Cerebellar nuclear complex (tissue), 1 donor: ENCODE measurements around the gene NOTCH2.

Experiments used
- DNase-seq, 2 experiments: peaks; one replicate each; lab custom pipeline; 2025; lab: John Stamatoyannopoulos, UW

NOTCH2 gene

DNA sequence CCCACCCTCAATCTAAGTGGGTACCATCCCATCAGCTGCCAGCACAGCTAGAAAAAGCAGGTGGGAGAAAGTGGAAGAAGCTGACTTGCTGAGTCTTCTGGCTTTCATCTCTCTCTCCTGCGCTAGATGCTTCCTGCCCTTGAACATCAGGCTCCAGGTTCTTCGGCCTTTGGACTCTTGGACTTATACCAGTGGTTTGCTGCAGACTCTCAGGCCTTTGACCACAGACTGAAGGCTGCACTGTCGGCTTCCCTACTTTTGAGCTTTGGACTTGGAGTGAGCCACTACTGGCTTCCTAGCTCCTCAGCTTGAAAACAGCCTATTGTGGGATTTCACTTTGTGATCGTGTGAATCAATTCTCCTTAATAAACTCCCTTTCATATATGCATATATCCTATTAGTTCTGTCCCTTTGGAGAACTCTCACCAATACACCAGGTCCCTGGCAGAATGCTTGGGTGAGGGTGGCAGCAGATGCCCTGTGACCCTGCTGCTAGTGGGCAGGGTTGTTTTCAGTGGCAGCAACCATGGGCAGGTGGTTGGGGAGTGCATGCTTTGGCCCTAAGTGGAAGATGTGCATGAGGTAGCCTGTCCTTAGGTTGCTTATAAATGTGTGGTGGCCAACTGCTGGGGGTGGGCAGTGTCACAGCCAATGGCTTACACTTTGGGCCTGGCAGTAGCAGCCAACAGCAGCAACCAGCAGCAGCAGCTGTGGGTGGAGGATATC lies 162.4 kb downstream of the NOTCH2 start:
- DNase-seq = no peak

DNA sequence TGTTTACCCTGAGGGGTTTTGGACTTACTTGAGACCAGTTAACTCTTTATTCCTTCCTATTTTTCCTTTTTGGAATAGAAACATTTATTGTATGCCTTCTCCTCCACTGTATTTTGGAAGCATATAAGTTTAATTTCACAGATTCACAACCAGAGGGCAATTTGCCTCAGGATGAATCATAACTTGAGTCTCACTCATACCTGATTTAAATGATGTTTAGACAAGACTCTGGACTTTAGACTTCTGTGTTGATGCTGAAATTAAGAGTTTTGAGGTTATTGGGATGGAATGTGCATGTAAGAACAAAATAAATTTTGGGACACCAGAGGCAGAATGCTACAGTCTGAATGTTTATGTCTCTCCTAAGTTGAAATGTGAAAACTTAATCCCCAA lies 166.0 kb downstream of the NOTCH2 start:
- DNase-seq = no peak

DNA sequence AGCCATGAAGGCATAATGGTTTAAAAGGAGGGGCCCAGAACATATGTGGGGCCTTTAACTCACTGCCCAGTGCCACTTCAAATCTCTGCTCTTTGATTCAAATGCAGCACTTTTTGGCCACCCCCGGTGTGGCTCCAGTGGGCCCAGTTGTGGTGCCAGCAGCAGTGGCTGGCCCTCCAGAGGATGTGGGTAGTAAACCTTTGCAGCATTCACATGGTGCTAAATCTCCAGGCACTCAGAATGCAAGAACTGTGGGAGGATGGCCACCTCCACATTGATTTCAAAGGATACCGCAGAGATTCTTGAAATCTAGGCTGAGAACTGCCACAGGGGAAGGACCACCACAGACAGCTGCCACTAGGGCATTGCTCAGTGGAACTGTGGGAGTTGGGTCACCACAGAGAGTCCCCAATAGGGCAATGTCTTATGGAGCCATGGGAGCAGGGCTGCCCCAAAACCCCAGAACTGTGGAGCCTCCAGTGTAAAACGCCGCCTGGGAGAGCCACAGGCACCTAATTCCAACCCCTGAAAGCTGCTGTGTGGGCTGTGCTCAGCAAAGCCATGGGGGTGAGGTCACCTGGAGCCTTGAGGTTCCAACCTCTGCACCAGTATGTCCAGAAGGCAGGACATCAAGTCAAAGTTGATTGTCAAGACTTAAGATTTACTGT lies 166.6 kb downstream of the NOTCH2 start:
- no peak for DNase-seq

DNA sequence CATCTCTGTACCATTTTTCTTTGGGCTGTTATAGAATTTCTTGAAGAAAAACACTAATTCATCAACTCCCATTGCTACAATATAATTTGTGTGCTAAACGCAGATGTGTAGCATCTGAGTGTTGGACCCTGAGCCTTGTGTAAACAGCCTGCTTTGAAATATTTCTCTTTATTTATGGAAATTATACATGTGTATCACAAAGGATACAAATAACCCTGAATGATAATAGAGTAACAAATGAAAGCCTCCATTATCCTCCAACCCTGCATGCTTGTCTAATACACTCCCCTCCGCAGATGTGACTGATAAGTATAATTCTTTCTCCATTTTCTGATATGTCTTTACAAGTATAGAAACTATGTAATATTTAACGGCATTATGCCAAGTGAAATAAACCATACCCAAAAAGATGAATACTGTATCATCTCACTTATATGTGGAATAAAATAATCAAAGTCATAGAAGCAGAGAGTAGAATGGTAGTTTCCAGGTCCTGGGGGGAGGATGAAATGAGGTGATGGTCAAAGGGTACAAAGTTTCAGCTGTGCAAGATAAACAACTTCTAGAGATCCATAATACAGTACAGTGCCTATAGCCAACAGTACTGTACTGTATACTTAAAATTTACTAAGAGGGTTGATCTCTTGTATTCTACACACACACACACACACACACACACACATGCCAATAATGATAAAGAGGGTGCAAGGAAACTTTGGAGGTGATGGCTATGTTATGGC lies 170.3 kb downstream of the NOTCH2 start:
- DNase-seq = no peak

DNA sequence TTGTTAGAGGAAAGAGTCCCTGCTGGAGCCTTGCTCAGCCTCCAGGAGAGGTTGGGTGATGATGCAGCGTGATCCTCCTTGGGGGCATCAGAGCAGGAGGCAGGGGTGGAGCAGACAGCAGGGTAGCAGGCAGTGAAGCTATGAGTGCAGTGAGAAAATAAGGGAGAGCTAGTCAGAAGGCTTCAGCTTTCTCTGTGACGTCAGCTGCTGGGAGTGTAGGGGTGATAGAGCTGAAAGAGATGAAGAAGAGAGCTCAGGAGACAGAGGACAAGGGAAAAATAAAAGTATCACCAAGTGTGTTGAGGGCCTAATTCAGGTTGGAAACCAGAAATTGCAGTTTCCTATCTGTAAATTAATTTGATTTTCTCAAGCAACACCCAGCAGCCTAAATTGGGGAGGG lies 170.9 kb downstream of the NOTCH2 start:
- DNase-seq = no peak

DNA sequence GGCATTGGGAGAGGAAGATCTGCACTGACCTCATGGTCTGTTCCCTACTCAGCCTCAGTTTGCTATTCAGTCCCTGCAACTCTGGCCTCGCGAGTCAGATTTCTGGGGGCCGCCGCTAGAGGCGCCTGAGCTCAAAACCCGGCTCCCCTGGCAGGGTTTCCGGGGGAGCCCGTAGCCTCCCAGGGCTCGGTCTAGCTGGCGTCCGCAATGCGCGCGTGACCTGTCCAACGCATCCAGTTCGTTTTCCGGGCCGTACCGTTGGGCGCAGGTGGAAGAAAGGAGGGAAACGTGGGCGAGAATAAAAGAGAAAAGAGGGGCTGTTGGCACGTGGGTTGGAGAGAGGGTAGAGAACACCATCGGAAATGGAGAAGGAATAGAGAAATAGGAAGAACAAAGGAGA lies 173.2 kb downstream of the NOTCH2 start, which contains the start of gene ADAM30:
Gene ADAM30 (minus strand): TSS at position 213 of the 400 bp plus-strand sequence. CDS start 179 bp downstream, at position 34.
- DNase-seq = no peak

DNA sequence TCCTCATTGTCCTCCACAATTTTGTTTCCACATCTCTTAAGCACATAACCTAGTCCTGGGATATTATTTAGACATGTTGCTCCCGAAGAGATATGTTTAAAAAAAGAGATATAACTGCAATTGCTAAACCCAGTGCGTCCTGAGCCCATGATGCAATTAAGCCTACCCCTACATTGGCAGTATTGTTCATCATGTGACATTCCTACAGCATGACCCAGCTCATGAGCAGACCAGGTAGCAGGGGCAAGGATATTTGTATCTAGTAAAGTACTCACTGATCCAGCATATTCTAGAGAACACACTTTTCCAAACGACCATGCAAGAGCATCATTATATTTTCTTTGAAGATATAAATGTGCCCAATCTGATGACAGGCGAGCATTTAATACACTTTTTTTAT lies 174.4 kb downstream of the NOTCH2 start:
- no peak for DNase-seq

DNA sequence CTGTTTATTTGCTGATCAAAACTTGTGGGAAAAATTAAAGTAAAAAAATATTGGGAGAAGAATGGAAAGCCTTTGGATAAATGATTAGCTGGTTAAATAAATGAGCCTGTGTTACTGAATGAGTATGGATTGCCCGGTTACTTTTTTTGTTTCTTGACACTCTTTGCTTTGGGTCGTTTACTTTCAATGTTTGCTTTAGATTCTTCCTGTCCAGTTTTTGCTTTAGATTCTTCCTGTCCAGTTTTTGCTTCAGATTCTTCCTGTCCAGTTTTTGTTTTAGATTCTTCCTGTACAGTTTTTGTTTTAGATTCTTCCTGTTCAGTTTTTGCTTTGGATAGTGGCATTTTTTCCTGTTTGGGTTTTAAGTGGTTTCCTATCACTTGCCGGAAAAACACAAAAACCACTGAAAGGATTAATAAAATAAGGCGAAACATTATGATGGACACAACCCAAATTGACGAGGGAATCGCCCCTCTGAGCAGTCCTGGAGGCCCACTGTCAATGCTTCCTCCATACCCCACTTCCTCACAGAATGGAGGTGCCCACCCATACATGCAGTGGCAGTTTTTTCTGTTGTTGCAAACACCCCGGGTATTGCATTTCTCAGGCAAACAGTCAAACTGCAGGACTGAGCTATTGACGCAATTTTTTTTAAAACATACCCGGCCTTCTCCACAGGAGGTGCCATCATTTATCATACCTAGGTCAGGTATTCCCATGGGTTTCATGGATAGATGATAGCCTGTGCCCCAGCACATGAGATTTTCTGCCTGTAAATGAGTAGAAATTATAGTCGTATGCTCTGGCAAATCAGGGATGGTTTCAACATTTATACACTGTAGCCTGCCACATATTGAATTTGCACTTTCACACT lies 175.4 kb downstream of the NOTCH2 start:
- no peak for DNase-seq

DNA sequence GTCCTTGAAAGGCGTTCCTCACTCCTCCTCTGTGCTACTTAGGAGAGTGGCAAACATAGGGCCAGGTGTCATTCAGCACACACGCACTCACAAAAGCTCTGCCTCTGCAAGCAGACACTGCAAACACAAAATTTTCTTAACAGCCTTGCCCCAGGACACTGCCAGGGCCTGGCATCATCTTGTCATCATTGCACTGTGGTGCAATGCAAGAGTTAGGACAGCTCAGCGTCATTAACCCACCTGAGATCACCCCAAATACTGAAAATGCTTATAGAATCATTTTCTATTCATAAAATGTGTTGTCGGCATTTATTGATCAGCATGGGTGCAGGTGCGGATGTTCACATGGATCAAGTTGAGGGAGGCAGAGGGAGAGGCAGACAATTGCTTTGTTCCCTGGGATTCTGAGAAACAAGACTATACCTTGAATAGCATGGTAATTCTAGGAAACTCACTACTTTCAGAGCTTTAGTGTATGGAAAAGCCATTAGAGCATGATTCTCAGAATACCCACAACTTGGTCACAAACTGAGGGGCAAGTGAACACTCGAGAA lies 176.1 kb downstream of the NOTCH2 start:
- DNase-seq = no peak

DNA sequence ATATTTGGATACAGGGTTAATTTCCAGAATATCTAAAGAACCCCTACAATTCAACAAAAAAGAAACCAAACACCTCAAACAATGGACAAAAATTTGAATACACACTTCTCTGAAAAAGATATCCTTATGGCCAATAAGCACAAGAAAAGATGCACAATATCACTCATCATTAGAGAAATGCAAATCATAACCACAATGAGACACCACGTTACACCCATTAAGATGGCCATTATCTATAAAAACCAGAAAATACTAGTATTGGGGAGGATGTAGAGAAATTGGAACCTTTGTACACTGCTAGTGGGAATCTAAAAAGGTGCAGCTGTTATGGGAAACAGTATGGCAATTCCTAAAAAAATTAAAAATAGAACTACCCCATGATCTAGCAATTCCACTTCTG lies 178.1 kb downstream of the NOTCH2 start:
- no peak for DNase-seq

DNA sequence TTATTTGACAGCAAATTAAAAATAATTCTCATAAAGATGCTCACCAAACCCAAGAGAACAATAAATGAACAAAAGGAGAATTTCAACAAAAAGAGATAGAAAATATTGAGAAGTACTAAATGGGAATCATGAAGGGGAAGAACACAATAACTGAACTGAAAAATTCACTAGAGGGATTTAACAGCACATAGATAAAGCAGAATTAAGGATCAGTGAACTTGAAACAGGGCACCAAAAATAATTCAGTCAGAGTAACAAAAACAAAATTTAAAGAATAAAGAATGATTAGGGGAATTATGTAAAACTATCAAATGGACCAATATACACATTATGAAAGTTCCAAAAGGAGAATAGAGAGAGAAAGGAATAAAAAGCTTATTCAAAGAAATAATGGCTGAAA lies 181.0 kb downstream of the NOTCH2 start:
- no peak for DNase-seq

DNA sequence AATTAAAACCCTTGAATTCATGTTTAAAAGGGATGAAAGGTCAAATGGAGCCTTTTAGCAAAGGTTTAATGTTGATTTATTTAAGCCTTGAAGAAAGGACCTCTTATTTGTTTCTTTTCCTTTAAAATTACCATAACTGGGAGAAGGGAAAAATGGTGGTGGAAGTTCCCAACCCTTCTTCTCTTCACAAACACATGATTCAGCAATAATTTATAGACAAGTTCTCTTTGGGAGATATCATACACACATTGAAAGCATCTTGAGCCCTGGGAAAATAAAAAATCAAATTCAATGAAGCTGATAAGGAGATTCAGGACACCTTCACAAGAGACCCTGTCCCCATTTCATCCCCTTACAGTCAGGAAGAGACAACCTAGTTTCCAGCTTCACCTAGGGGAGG lies 182.0 kb downstream of the NOTCH2 start:
- no peak for DNase-seq

DNA sequence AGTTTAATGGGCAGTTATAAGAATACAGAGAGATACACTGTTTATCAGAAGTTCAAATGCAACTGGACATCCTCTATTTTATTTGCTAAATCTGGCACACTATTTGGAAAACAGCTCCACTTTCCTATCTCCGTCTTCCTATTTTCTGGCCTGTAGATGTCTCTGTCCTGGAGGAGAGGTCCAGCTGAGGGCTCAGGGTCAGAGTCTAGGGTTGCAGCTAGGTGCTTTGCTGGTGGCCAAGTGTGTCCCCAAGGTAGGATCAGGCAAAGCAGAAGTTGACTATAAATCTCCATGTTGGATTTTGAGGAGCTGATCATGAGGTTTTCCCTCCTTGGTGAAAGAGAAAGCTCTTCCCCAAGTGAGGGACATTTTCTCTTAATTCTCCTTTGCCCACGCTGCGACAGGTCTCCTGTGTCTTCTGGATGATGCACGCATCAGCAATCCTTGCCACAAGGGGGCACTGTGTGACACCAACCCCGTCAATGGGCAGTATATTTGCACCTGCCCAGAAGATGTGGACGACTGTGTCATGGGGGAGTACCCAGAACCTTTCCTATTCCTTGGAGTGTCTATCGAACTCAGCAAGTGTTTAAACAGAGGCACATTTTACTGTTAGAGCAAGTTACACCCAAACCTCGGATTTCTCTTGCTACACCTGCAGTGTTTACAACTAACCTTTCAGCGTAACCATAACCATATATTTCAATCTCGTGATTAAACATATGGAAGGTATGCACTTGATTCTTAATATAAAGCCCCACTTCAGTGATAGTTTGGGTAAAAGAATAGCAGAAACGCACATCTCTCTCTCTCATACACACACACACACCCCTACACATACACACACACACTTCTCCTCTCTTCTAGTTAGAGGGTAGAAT lies 183.3 kb downstream of the NOTCH2 start:
- no peak for DNase-seq

DNA sequence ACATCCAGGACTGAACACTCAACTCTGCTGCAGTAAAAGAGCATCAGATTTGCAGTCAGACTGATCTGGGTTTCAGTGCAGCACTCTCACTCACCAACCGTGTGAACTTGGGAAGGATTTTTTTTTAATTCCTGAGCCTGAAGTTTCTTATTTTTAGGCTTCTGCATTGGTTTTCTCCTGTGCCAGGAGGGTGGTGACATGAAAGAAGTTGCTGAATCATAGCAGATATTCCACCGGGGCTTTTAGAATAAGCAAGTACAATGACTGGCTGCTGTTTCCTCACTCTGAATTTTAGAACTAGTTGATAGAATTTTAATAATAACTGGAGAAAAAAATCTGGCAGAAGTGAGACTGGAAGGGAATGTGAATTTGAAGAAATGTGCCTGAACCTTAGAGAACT lies 184.8 kb downstream of the NOTCH2 start:
- no peak for DNase-seq

DNA sequence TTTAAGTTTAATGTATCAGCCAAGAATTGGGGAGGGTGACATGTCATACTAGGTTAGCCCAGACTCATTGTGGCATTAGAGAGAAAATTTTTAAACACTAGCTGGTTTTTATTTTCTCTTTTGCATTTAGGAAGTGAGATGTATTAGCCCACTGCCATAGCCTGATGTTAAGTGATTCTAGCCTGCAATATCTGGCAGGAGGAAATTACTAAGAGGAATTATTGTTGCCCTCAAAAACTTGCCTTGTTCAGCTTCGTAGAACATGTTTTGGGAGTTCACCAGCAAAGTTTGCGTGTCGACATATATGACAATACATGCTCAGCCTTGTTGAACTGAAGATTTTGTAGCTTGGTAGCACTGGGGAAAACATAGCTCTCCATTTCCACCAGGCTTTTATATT lies 185.6 kb downstream of the NOTCH2 start:
- no peak for DNase-seq

DNA sequence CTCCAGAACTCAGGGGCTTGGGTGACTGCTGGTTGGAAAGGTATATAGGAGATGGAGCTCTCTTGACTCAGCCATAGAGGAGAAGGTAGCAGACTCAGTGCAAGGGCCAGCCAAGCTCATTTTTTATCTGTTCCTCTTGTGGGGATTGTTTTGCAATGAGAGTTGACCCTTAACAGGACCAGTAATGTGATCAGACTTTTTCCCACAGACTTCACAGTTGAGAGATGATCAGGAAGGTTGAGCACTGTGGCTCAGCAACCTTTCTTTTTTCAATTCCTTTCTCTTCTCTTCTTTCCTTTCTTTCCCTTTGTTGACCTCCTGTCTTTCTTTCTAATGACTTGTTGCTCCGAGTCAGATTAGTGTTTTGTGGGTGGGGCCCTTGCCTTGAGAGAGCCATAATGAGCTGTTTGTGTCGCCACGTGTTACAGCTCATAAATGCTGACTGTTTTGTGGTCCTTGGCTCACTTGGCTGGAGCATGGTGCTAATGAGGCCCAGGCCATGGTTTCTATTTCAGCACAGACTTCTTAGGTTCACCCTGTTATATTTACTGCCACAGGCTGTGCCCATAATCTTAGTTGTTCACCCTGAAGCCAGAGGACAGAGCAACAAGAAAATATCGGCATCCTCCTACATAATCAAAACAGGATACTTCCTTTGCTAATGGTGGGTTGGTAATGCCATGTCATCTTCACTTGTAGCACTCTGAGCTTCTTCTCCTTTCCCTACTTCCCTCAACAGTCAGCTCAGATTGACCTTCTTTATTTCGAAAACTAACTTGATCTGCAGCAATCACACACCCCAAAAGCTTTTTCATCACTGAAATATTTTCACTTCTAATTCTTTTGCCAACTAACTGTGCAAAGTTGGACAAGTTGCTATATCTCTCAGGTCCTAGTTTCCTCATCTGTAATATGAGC lies 187.1 kb downstream of the NOTCH2 start:
- no peak for DNase-seq

DNA sequence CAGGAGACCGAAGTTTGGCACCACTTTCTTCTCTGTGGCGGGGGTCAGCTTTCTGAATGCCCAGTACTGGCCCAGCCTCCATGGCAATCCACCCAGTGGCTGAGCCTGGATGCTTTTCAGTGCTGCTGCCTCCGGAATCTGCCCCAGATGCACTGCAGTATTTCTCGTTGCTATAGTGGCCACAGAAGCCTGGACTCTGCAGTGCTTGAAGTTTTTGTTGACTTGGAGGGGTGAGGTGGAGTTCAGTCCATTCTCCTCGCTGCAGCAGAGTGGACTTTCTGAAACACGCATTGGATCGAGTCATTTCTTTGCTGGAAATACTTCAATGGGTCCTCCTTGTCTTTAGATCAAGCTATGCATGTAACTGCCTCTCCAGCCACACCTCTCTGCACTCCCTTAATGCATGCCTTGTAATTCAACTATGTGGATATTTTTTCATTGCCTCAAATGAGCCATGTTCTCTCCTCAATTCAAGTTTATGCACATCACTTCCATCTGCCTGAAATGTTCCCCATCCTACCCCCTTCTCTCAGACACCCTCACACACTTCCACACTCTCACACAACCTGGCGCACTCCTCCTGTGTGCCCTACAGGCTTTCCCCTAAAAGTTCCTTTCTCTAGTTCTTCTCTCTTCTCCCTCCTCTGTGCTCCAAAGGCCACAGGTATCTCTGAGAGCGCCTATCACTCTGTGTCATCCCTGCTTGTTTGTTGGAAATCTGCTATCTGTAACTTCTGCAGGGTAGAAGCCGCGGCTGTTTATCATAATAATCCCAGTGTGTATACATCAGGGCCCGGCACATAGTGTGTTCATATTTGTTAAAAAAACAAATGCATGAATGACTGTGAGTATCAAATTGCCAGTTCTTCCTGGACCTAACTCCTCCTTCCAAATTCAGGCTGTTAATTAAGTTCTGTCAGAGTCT lies 189.7 kb downstream of the NOTCH2 start:
- no peak for DNase-seq

DNA sequence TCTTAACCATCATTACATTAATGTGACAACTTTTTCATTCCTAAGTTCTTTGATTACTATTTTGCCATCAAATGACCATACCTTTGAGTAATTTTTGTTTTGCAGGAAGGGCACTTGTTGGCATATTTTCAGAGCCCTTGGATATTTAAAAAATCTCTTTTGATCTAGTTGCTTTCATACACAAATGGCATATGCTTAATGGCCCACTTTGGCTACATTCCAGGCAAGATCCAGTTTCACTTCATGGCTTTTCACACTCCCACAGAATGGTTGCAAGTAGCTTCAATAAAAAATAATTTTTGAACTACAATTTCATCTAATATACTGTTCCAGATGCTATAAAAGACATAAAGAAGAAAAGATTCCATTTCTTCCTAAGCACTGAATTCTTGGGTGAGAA lies 191.3 kb downstream of the NOTCH2 start:
- DNase-seq = no peak

DNA sequence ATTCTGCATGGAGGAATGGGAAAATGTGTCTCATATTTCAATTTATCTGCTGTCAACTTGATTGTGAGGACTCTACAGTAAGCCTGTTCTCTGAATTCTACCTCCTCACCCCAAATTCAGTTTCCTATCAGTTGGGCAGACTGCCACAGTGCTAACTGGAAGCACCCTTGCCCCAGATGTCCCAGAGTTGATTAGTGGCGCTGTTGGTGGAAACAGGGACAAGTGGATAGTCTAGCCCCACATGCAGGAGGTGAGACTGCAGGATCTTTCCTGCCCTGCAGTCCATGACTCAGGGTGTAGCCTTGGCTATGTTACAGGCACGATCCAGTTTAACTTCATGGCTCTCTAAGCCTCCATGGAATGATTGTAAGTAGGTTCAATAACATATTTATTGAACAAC lies 195.3 kb downstream of the NOTCH2 start:
- no peak for DNase-seq
